Activated gamma-delta T cell (primary cell): ENCODE measurements around the gene LONP1.
"Not testable (repeated sequence)": the region's sequence is repeated elsewhere in the genome, so short reads cannot be mapped to it uniquely, and the experiment has no call there.

ENCODE experiments used
- DNase-seq: peaks from one replicate; lab custom pipeline; 2025; lab: John Stamatoyannopoulos, UW

Gene LONP1

GRCh38 chr19:5711713-5712161, 8.2 kb downstream of the LONP1 start:
- DNase-seq = no peak

GRCh38 chr19:5711025-5711424, 8.9 kb downstream of the LONP1 start:
- no peak for DNase-seq

GRCh38 chr19:5707576-5708575, 12.1 kb downstream of the LONP1 start:
- DNase-seq = no peak

- DNase-seq = no peak
Observed at GRCh38 chr19:5706876-5707573, 12.9 kb downstream of the LONP1 start.

- no peak for DNase-seq
Observed at GRCh38 chr19:5705552-5705951, 14.4 kb downstream of the LONP1 start.

- no peak for DNase-seq
Observed at GRCh38 chr19:5703819-5704818, 15.8 kb downstream of the LONP1 start.

GRCh38 chr19:5702053-5702410, 17.9 kb downstream of the LONP1 start:
- DNase-seq = not testable (repeated sequence)

- DNase-seq = no peak
Observed at GRCh38 chr19:5700455-5701092, 19.4 kb downstream of the LONP1 start.

- no peak for DNase-seq
Observed at GRCh38 chr19:5698635-5699422, 21.1 kb downstream of the LONP1 start.

- DNase-seq = no peak
Observed at GRCh38 chr19:5697890-5698634, 21.9 kb downstream of the LONP1 start.

- DNase-seq = no peak
Observed at GRCh38 chr19:5697022-5697889, 22.7 kb downstream of the LONP1 start.

- no peak for DNase-seq
Observed at GRCh38 chr19:5696196-5697021, 23.5 kb downstream of the LONP1 start.

GRCh38 chr19:5695649-5696195, 24.2 kb downstream of the LONP1 start:
- no peak for DNase-seq

- no peak for DNase-seq
Observed at GRCh38 chr19:5694956-5695648, 24.8 kb downstream of the LONP1 start.

GRCh38 chr19:5694167-5694955, 25.6 kb downstream of the LONP1 start:
- no peak for DNase-seq
